Epithelial cell of proximal tubule (primary cell): Measurements from ENCODE around the gene ATRNL1. TPM values are rescaled to one million over a fixed set of nuclear protein-coding genes. Genes with fewer than 3 reads are reported as not detected.
"Not testable (repeated sequence)": the region's sequence is repeated elsewhere in the genome, so short reads cannot be mapped to it uniquely, and the experiment has no call there.

Source experiments
- DNase-seq: peaks from one replicate; pipeline ENCODE4 v3.0.0-alpha.2; 2011; ENCODE audit warnings: low read depth
- H3K4me3 ChIP-seq: 2 replicates; pipeline ENCODE4 v1.5.1; 2011; ENCODE audit warnings: low read depth, mild to moderate bottlenecking, low read length
- CTCF ChIP-seq: conservative IDR thresholded peaks from 2 replicates; pipeline ENCODE4 v1.5.1; 2012; ENCODE audit warnings: low read depth, mild to moderate bottlenecking, low read length
- total RNA-seq: library from RNA; depleted of rRNA; stranded (reverse); fragments of >200 nt; gene quantifications from 2 replicates; pipeline ENCODE4 v1.2.3, GENCODE V29; 2015

ATRNL1 gene
- total RNA-seq, 1 donor from 2014 or later, result 12.4 TPM

GRCh38 chr10:115826396-115826795 is 733.2 kb downstream of the ATRNL1 start:
- no peak for DNase-seq
- H3K4me3 ChIP-seq, result no peak overlapping the region
- no peak for TF ChIP-seq CTCF

- no peak overlapping the region for H3K4me3 ChIP-seq
- no peak for TF ChIP-seq CTCF
- DNase-seq, result no peak
Measured at GRCh38 chr10:115827231-115828009, 734.3 kb downstream of the ATRNL1 start.

- not testable (repeated sequence) for DNase-seq, H3K4me3 ChIP-seq
Measured at GRCh38 chr10:115828182-115828581, 735.0 kb downstream of the ATRNL1 start.

- no peak for DNase-seq
- H3K4me3 ChIP-seq, result no peak overlapping the region
- peak; percentile 58 for TF ChIP-seq CTCF
Measured at GRCh38 chr10:115829521-115830205, 736.5 kb downstream of the ATRNL1 start.

- TF ChIP-seq CTCF, result no peak
- DNase-seq, result no peak
- H3K4me3 ChIP-seq, result no peak overlapping the region
Measured at GRCh38 chr10:115830265-115830970, 737.3 kb downstream of the ATRNL1 start.

GRCh38 chr10:115831016-115831415 is 737.9 kb downstream of the ATRNL1 start:
- H3K4me3 ChIP-seq, result no peak overlapping the region
- TF ChIP-seq CTCF, result no peak
- no peak for DNase-seq

GRCh38 chr10:115833119-115833518 is 740.0 kb downstream of the ATRNL1 start:
- no peak for DNase-seq
- TF ChIP-seq CTCF, result no peak
- H3K4me3 ChIP-seq, result no peak overlapping the region
